HepG2 (cell line): ENCODE measurements around the gene MID1. TPM values are rescaled to one million over a fixed set of nuclear protein-coding genes. Genes with fewer than 3 reads are reported as not detected.

Experiments
- ATAC-seq: fragments of 200-7000 bp; cut with Tn5 transposase; 3 replicates; pipeline ENCODE4 v1.9.1; 2020; ENCODE audit warnings: mild to moderate bottlenecking, moderate library complexity
- BruUV-seq: library from RNA; stranded (reverse); fragments of 400-500 nt; replicated peaks from 2 replicates; lab custom pipeline; 2021; lab: Mats Ljungman, UMichigan
- CTCF ChIA-PET: fragments of 300-600 bp; formaldehyde crosslinking; extraction: SDS; loops from one replicate; lab custom pipeline; 2021; ENCODE audit warnings: low total read pairs, inconsistent platforms, low intra/inter-chr PET ratio; lab: Yijun Ruan, JAX
- POLR2A ChIA-PET: fragments of 350-600 bp; sonication (Branson Sonifier 250); formaldehyde crosslinking; loops from one replicate; lab custom pipeline; 2020; ENCODE audit warnings: antibody characterized with exemption, inconsistent platforms; lab: Yijun Ruan, JAX
- DNase-seq: peaks from one replicate; pipeline ENCODE4 v3.0.0-alpha.2; 2015; ENCODE audit warnings: low spot score
- FAIRE-seq: peaks from 3 replicates; lab custom pipeline; 2011; peaks lifted over from hg19 to GRCh38; lab: Jason Lieb, UNC
- H2AFZ ChIP-seq: one replicate; pipeline ENCODE4 v1.6.1; 2011; ENCODE audit warnings: low read length, inconsistent platforms
- H3K27ac ChIP-seq: fragments of 300-600 bp; 3 replicates; pipeline ENCODE4 v1.8.0; 2011; ENCODE audit warnings: mixed run types, mild to moderate bottlenecking, mixed read lengths, low read length, inconsistent platforms; ENCODE audit not compliant: insufficient read depth; ENCODE audit errors: extremely low read length
- H3K27me3 ChIP-seq, 2 experiments: fragments of 200-600 bp in 1 of 2; 2 replicates in 1 of 2; 3 replicates in 1 of 2; pipeline versions ENCODE4 v1.6.0 to v1.8.0; 2011; ENCODE audit warnings: low read length in 2 of 2, mild to moderate bottlenecking in 2 of 2, moderate library complexity in 2 of 2, inconsistent platforms in 1 of 2; ENCODE audit not compliant: insufficient read depth in 2 of 2, control insufficient read depth in 1 of 2
- H3K36me3 ChIP-seq, 2 experiments: fragments of 200-600 bp in 1 of 2; replicated peaks in 1 of 2; 2 replicates in 1 of 2; 3 replicates in 1 of 2; pipeline versions ENCODE4 v1.5.1 to v1.8.0; 2011; ENCODE audit warnings: low read length in 2 of 2, inconsistent platforms in 1 of 2; ENCODE audit not compliant: insufficient read depth in 2 of 2, control insufficient read depth in 1 of 2
- H3K4me1 ChIP-seq: 2 replicates; pipeline ENCODE4 v1.5.1; 2012; ENCODE audit warnings: low read length, inconsistent platforms; ENCODE audit not compliant: insufficient read depth
- H3K4me2 ChIP-seq: 2 replicates; pipeline ENCODE4 v1.6.0; 2011; ENCODE audit warnings: low read depth, low read length, inconsistent platforms
- H3K4me3 ChIP-seq, 3 experiments: fragments of 200-600 bp in 1 of 3; sonication (generic), shearing (Covaris generic) in 1 of 3; replicated peaks in 1 of 3; 2 replicates each; pipeline ENCODE4 v1.5.1; 2011 to 2016; ENCODE audit warnings: low read length in 3 of 3, inconsistent platforms in 2 of 3, low read depth in 2 of 3, mild to moderate bottlenecking in 2 of 3, control low read depth in 1 of 3, mixed read lengths in 1 of 3; ENCODE audit not compliant: insufficient read depth in 1 of 3
- H3K79me2 ChIP-seq: one replicate; pipeline ENCODE4 v1.6.1; 2011; ENCODE audit warnings: low read length, inconsistent platforms; ENCODE audit not compliant: insufficient read depth
- H3K9ac ChIP-seq: 2 replicates; pipeline ENCODE4 v1.6.0; 2011; ENCODE audit warnings: mild to moderate bottlenecking, low read depth, low read length, inconsistent platforms; ENCODE audit not compliant: insufficient read depth
- H3K9me3 ChIP-seq: 2 replicates; pipeline ENCODE4 v1.5.1; 2012; ENCODE audit warnings: mild to moderate bottlenecking, low read length
- H4K20me1 ChIP-seq: 2 replicates; pipeline ENCODE4 v1.6.0; 2011; ENCODE audit warnings: inconsistent platforms, mild to moderate bottlenecking, low read length, moderate library complexity; ENCODE audit not compliant: insufficient read depth
- CC2D1A ChIP-seq: sonication (generic); formaldehyde crosslinking; IDR thresholded peaks from 2 replicates; pipeline ENCODE4 v1.8.1; 2023; ENCODE audit warnings: mild to moderate bottlenecking, missing genetic modification reagents
- GMEB1 ChIP-seq: sonication (generic); formaldehyde crosslinking; IDR thresholded peaks from 2 replicates; pipeline ENCODE4 v1.5.1; 2020; ENCODE audit warnings: missing genetic modification reagents, mild to moderate bottlenecking, borderline replicate concordance
- MAX ChIP-seq: IDR thresholded peaks from 2 replicates; pipeline ENCODE4 v1.6.1; 2012; ENCODE audit warnings: inconsistent platforms
- MED13 ChIP-seq: sonication (generic); formaldehyde crosslinking; IDR thresholded peaks from 2 replicates; pipeline ENCODE4 v1.5.0; 2020; ENCODE audit warnings: missing genetic modification reagents
- NFIB ChIP-seq: sonication (generic); formaldehyde crosslinking; IDR thresholded peaks from 2 replicates; pipeline ENCODE4 v1.9.0; 2021; ENCODE audit warnings: missing genetic modification reagents, mild to moderate bottlenecking, borderline replicate concordance
- REPIN1 ChIP-seq: sonication (generic); formaldehyde crosslinking; IDR thresholded peaks from 2 replicates; pipeline ENCODE4 v1.8.0; 2022; ENCODE audit warnings: missing genetic modification reagents, low read depth, mild to moderate bottlenecking, borderline replicate concordance
- ZBTB10 ChIP-seq: sonication (generic); formaldehyde crosslinking; IDR thresholded peaks from 2 replicates; pipeline ENCODE4 v1.4.0; 2020; ENCODE audit warnings: missing genetic modification reagents, borderline replicate concordance
- ZBTB3 ChIP-seq: sonication (generic); formaldehyde crosslinking; IDR thresholded peaks from 2 replicates; pipeline ENCODE4 v1.4.0; 2020; ENCODE audit warnings: low read depth, mild to moderate bottlenecking, moderate library complexity, missing genetic modification reagents, borderline replicate concordance
- ZFP90 ChIP-seq: sonication (generic); formaldehyde crosslinking; IDR thresholded peaks from 2 replicates; pipeline ENCODE4 v1.8.0; 2022; ENCODE audit warnings: missing genetic modification reagents, mild to moderate bottlenecking, inconsistent platforms, borderline replicate concordance
- ZKSCAN8 ChIP-seq: IDR thresholded peaks from 2 replicates; pipeline ENCODE4 v1.6.1; 2016; ENCODE audit warnings: borderline replicate concordance, missing genetic modification reagents, missing compliant biosample characterization
- ZNF563 ChIP-seq: sonication (generic); formaldehyde crosslinking; IDR thresholded peaks from 2 replicates; pipeline ENCODE4 v1.8.0; 2022; ENCODE audit warnings: mild to moderate bottlenecking, moderate library complexity, missing genetic modification reagents
- ZNF572 ChIP-seq: sonication (generic); formaldehyde crosslinking; IDR thresholded peaks from 2 replicates; pipeline ENCODE4 v1.5.1; 2020; ENCODE audit warnings: mild to moderate bottlenecking, missing genetic modification reagents
- ZNF660 ChIP-seq: sonication (generic); formaldehyde crosslinking; IDR thresholded peaks from 2 replicates; pipeline ENCODE4 v1.5.1; 2020; ENCODE audit warnings: mild to moderate bottlenecking, low read depth, missing genetic modification reagents, borderline replicate concordance
- ZNF883 ChIP-seq: sonication (generic); formaldehyde crosslinking; IDR thresholded peaks from 2 replicates; pipeline ENCODE4 v1.5.1; 2020; ENCODE audit warnings: mild to moderate bottlenecking, missing genetic modification reagents; ENCODE audit errors: not compliant biosample characterization
- WGBS: methylation state at CpG from one replicate; pipeline ENCODE4 v1.1.6; 2017; ENCODE audit warnings: low lambda C conversion rate; 5-methylcytosine and 5-hydroxymethylcytosine counted together
- in situ Hi-C: cut with HindIII; loops from 2 replicates; pipeline ENCODE4 v1.10.0; 2017; ENCODE audit warnings: low pct_unique_long_range_greater_than_20kb; ENCODE audit not compliant: extremely low pct_ligation_motif_present
- intact Hi-C: fragments of 100-400 bp; cut with micrococcal nuclease; formaldehyde crosslinking; loops from one replicate; pipeline ENCODE4 v1.10.0; 2022; ENCODE audit not compliant: unreplicated experiment
- polyA plus RNA-seq, 8 experiments: library from polyadenylated mRNA; depleted of rRNA in 3 of 8; stranded (reverse) in 7 of 8; unstranded in 1 of 8; fragments of >200 nt; fragmentation: Illumina TruSeq in 4 of 8; extraction: Trizol in 4 of 8; gene quantifications; 2 replicates each; pipeline versions ENCODE4 v1.2.1 to v1.2.3, GENCODE V29; 2011 to 2016; ENCODE audit warnings: low read depth in 4 of 8, missing spikeins in 1 of 8, mixed read lengths in 1 of 8; ENCODE audit not compliant: insufficient read depth in 1 of 8
- total RNA-seq, 5 experiments: library from RNA; depleted of rRNA; stranded (reverse); fragments of >200 nt; fragmentation: Illumina TruSeq; extraction: Trizol; gene quantifications; 2 replicates each; pipeline ENCODE4 v1.2.3, GENCODE V29; 2016; ENCODE audit warnings: low read depth in 1 of 5
- TF ChIP-seq, protein P1 (sequence below): sonication (generic); formaldehyde crosslinking; conservative IDR thresholded peaks from 2 replicates; pipeline ENCODE4 v1.4.0; 2020; ENCODE audit warnings: mild to moderate bottlenecking, missing genetic modification reagents, moderate library complexity

MID1 gene
- total and polyA plus RNA-seq, 2 of the 13 experiments (the other 11 are each of a cell fraction or from before 2014, with no cell fraction given) = 0.86 to 1.1 TPM

DNA sequence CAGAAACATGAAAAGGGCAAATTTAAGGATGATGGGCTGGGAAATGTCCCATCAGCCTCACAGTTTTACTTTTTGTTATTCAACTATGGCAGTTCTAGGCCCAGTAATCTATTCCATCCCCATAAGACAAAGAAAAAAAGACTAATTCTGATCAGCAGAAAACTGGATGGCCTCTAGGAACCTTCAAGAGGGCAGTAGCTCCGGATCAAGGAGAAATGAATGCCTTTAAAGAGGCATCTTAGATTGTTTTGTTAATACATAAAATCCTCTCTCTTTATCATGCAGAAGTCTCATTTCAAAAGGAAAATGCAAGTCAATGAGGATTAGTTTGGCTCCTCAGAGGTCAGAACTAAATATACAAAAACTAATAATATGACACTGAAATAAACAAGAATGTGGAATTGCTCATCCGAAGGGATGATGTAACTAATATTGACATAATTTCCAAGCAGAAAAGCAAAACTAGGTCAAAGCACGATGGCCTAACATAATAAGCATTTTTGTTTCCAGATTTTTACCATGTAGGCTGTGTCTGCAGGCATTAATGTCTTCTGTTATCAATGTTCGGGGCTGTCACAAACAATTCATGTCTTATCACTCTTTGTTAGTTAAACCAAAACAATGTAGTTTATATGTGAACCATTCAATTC is 8.8 kb downstream of the MID1 start (continued):
- TF ChIP-seq ZNF883 (CRISPR knock-in tag) = no peak
- no peak for TF ChIP-seq ZBTB3 (CRISPR knock-in tag)
- no peak for TF ChIP-seq ZBTB10 (CRISPR knock-in tag)
- TF ChIP-seq ZNF572 (CRISPR knock-in tag) = no peak
- no peak for TF ChIP-seq NFIB

- WGBS = no CpG with 5 or more reads among the region's 3 CpGs
- no TSS peak for BruUV-seq
- no peak for ATAC-seq
- intact Hi-C loops = no loop called here
- no peak overlapping the region for H3K9ac ChIP-seq
- no peaks in the 10 kb centered on the region for H3K27me3 ChIP-seq
- ChIA-PET CTCF (no interaction called here), POLR2A (no interaction called here)
- H3K9me3 ChIP-seq = no peaks in the 10 kb centered on the region
- no peak overlapping the region for H3K4me2 ChIP-seq
- no peaks in the 10 kb centered on the region for H4K20me1 ChIP-seq
- no peaks in the 10 kb centered on the region for H3K4me1 ChIP-seq
- no peak overlapping the region for H3K4me3 ChIP-seq
- no peak for FAIRE-seq
- in situ Hi-C loops = no loop called here
- no peak overlapping the region for H2AFZ ChIP-seq
- DNase-seq = no peak
- H3K36me3 ChIP-seq = no peaks in the 10 kb centered on the region
- H3K79me2 ChIP-seq = no peaks in the 10 kb centered on the region
- H3K27ac ChIP-seq = no peak overlapping the region
- TF ChIP-seq REPIN1 (CRISPR knock-in tag) = no peak
- no peak for TF ChIP-seq ZNF660
- TF ChIP-seq MED13 = no peak
- TF ChIP-seq ZFP90 (CRISPR knock-in tag) = no peak
- TF ChIP-seq ZKSCAN8 (CRISPR knock-in tag) = no peak
- TF ChIP-seq MAX = no peak
- TF ChIP-seq, protein P1, sequence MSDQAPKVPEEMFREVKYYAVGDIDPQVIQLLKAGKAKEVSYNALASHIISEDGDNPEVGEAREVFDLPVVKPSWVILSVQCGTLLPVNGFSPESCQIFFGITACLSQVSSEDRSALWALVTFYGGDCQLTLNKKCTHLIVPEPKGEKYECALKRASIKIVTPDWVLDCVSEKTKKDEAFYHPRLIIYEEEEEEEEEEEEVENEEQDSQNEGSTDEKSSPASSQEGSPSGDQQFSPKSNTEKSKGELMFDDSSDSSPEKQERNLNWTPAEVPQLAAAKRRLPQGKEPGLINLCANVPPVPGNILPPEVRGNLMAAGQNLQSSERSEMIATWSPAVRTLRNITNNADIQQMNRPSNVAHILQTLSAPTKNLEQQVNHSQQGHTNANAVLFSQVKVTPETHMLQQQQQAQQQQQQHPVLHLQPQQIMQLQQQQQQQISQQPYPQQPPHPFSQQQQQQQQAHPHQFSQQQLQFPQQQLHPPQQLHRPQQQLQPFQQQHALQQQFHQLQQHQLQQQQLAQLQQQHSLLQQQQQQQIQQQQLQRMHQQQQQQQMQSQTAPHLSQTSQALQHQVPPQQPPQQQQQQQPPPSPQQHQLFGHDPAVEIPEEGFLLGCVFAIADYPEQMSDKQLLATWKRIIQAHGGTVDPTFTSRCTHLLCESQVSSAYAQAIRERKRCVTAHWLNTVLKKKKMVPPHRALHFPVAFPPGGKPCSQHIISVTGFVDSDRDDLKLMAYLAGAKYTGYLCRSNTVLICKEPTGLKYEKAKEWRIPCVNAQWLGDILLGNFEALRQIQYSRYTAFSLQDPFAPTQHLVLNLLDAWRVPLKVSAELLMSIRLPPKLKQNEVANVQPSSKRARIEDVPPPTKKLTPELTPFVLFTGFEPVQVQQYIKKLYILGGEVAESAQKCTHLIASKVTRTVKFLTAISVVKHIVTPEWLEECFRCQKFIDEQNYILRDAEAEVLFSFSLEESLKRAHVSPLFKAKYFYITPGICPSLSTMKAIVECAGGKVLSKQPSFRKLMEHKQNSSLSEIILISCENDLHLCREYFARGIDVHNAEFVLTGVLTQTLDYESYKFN (CRISPR knock-in tag) = no peak
- no peak for TF ChIP-seq CC2D1A
- no peak for TF ChIP-seq ZNF563 (CRISPR knock-in tag)
- TF ChIP-seq GMEB1 (CRISPR knock-in tag) = no peak
Observed at GRCh38 chrX:10608099-10608498, 12.3 kb downstream of the MID1 start.
